ENCODE measurements around the gene TMOD2.

The TMOD2 gene

DNA sequence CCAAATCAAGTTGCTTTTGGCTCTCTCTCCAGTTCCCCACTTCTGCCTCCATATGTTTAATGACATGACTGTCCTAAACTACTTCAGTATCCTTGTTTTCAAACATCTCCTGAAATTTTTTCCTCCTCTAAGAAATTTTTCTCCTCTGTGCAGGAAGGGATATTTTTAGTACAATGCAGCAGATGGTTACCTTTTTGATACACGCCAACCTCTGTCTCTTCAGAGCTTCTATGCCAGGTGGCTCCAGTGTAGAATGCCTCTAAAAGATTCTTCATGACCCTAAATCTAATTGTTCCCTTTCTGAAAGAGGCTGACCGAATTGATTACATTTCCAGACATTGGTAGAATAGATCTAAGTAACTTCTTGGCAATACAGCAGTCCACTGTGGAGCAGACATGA, 111.7 kb downstream of the TMOD2 start:
- H3K9me3 ChIP-seq (ENCODE audit: control insufficient read depth, insufficient read depth, low read length) = no peaks in the 10 kb centered on the region
- no peaks in the 10 kb centered on the region for H3K27me3 ChIP-seq (ENCODE audit: control insufficient read depth, insufficient read depth, low read length)
- H3K36me3 ChIP-seq (ENCODE audit: control insufficient read depth, insufficient read depth, low read length) = peaks cover 18% of the 10 kb centered on the region
- H3K4me3 ChIP-seq (ENCODE audit: low read depth, low read length) = no peak overlapping the region
- peaks cover 24% of the 10 kb centered on the region for H3K4me1 ChIP-seq (ENCODE audit: control insufficient read depth, insufficient read depth, low read length)
- no peak overlapping the region for H3K27ac ChIP-seq (ENCODE audit: low read depth, low read length)
- H3K9ac ChIP-seq (ENCODE audit: low read depth, low read length) = no peak overlapping the region

GRCh38 chr15:51864408-51865056, 113.1 kb downstream of the TMOD2 start:
- Histone ChIP-seq H3K9me3 (ENCODE audit: control insufficient read depth, insufficient read depth, low read length) (no peaks in the 10 kb centered on the region), H3K36me3 (ENCODE audit: control insufficient read depth, insufficient read depth, low read length) (peaks cover 29% of the 10 kb centered on the region), H3K27ac (ENCODE audit: low read depth, low read length) (peak overlapping the region; percentile 31), H3K4me1 (ENCODE audit: control insufficient read depth, insufficient read depth, low read length) (peaks cover 24% of the 10 kb centered on the region), H3K4me3 (ENCODE audit: low read depth, low read length) (0 out of 2 replicates have a peak overlapping the region, but pooled peaks have one; percentile 12), H3K27me3 (ENCODE audit: control insufficient read depth, insufficient read depth, low read length) (no peaks in the 10 kb centered on the region), H3K9ac (ENCODE audit: low read depth, low read length) (no peak overlapping the region)

DNA sequence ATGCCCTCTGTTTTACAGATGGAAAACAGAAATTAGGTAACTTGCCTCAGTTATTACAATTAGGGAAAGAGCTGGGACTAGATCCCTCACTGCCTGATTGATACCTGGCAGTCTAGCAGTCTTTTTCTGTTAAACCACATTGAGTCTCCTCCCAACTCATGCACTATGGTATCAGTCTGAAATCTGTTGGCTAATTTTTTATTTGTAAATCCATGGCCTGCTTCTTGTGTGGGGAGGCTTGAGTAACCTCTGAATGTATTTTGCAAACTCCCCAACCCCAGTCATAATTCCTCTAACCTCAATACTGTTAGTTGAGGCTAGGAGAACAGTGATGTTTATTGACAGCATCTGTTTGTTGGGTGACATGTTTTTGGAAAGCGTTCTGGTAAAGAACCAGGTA, 113.9 kb downstream of the TMOD2 start:
- Histone ChIP-seq H3K4me1 (ENCODE audit: control insufficient read depth, insufficient read depth, low read length) (peaks cover 24% of the 10 kb centered on the region), H3K9ac (ENCODE audit: low read depth, low read length) (no peak overlapping the region), H3K4me3 (ENCODE audit: low read depth, low read length) (no peak overlapping the region), H3K27ac (ENCODE audit: low read depth, low read length) (no peak overlapping the region), H3K36me3 (ENCODE audit: control insufficient read depth, insufficient read depth, low read length) (peaks cover 34% of the 10 kb centered on the region), H3K27me3 (ENCODE audit: control insufficient read depth, insufficient read depth, low read length) (no peaks in the 10 kb centered on the region), H3K9me3 (ENCODE audit: control insufficient read depth, insufficient read depth, low read length) (no peaks in the 10 kb centered on the region)
